NCI-H2196 treated with DMSO at 0.1 percent for 48 hours (cell line): ENCODE data around the gene TRAPPC14.

Experiments
- DNase-seq: peaks from one replicate; lab custom pipeline; 2025; ENCODE audit not compliant: unreplicated experiment; lab: John Stamatoyannopoulos, UW

The TRAPPC14 gene

GRCh38 chr7:100126931-100127865, 31.3 kb downstream of the TRAPPC14 start, which contains the start of gene MBLAC1:
TSS of gene MBLAC1 (plus strand) at chr7:100126967. CDS start at chr7:100127396, 429 bp downstream.
- peak; percentile 83 for DNase-seq

DNA sequence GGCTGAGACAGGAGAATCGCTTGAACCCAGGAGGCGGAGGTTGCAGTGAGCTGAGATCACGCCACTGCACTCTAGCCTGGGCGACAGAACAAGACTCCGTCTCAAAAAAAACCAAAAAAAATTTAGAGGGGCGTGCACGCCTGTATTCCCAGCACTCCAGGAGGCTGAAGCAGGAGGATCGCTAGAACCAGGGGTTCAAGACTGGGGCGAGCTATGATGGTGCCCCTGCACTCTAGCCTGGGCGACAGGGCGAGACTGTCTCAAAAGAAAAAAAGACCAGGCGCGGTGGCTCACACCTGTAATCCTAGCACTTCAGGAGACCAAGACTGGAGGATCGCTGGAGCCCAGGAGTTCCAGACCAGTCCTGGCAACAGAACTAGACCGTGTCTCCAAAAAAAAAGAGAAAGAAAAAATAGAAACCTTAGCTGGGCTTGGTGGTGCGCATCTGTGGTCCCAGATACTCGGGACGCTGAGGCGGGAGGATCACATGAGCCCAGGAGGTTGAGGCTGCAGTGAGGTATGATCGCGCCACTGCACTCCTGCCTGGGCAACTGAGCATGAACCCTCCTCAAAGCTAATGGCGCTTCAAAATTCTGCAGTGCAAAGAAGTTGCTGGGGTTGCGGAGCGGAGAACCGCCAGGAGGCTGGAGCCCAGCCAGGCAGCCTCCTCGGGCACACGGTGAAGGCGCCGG, 32.1 kb downstream of the TRAPPC14 start:
- no peak for DNase-seq

DNA sequence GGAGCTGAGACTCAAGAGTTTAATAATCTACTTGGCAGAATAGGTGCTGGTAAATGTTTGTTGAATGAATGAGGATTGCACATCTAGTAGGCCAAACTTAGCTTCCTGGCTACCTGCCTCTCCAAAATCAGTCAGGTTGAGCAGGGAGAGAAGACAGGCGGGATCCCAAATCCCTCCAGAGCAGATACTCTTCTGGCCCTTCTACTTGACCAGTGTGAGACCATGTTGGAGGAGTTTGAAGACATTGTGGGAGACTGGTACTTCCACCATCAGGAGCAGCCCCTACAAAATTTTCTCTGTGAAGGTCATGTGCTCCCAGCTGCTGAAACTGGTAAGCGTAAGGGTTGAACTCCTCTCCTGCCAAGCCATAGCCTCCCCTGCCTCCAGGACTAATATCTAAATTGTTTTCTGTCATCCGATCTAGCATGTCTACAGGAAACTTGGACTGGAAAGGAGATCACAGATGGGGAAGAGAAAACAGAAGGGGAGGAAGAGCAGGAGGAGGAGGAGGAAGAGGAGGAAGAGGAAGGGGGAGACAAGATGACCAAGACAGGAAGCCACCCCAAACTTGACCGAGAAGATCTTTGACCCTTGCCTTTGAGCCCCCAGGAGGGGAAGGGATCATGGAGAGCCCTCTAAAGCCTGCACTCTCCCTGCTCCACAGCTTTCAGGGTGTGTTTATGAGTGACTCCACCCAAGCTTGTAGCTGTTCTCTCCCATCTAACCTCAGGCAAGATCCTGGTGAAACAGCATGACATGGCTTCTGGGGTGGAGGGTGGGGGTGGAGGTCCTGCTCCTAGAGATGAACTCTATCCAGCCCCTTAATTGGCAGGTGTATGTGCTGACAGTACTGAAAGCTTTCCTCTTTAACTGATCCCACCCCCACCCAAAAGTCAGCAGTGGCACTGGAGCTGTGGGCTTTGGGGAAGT, 34.0 kb downstream of the TRAPPC14 start:
- DNase-seq = no peak

DNA sequence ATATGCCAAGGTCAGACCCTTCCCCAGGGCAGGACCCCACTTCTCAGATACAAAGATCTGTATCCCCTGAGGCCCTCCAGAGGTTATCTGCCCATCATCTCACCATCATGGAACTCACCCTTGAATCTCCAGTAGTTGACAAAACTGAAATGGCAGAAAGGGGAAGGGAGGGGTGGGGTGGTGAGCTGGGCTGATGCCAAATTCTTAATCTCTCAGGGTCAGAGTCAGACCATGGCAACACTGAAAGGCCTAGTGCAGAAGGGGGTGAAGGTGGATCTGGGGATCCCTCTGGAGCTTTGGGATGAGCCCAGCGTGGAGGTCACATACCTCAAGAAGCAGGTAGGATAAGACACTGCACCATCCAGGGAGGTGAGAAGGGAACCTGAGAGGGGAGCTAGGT, 36.0 kb downstream of the TRAPPC14 start:
- DNase-seq = no peak

DNA sequence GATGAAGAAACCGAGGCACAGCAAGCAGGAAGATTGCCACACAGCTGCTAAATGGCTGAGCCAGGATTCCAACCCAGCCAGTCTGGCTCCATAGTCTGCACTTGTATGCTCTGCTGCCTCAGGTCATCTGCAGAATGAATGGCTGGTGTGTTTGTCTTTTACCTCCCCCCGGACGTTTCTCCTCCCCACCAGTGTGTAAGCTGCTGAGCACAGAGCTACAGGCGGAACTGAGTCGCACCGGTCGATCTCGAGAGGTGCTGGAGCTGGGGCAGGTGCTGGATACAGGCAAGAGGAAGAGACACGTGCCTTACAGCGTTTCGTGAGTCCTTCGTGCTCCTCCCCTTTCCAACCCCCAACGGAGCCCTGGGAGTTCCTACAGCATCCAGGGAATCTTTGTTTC, 36.5 kb downstream of the TRAPPC14 start:
- DNase-seq = peak; percentile 98

- no peak for DNase-seq
Measured at GRCh38 chr7:100120733-100121036, 37.8 kb downstream of the TRAPPC14 start.

GRCh38 chr7:100119970-100120732, 38.4 kb downstream of the TRAPPC14 start:
- no peak for DNase-seq

DNA sequence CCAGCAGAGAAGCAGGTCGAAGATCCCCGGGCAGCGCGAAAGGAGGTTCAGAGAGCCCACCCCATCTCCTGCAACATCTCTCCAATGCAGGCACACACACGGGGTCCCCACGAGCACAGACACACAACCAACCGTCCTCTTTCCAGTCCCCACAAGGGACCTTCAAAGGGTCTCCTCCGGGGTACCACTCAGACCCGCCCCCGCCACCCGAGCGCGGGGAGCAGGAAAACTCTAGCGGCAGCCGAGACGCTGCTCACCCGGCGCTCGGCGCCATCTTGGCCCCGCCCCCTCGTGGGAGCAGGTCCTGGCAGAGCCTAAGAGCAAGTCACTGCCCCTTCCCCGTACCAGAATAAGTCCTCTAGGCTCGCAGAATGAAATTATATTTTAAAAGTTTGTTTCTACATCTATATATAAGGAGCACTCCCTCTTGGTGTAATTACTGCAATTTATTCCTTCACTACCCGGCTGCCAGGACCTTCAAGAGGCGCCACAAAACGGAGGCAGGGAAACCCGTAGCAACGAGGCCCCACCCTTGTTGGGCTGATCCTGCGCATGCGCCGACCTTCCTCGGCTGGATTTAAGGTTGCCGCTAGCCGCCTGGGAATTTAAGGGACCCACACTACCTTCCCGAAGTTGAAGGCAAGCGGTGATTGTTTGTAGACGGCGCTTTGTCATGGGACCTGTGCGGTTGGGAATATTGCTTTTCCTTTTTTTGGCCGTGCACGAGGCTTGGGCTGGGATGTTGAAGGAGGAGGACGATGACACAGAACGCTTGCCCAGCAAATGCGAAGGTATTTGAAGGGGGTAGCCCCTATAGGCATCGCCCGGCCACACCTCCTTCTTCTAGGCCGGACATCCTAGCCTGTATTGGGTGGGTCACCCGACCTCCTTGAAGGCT, 39.2 kb downstream of the TRAPPC14 start, which contains the start of the genes CNPY4 and TAF6:
CNPY4 (plus strand) TSS at position 563 of the 898 bp plus-strand sequence; CDS start at position 674, 111 bp downstream.
TAF6 (minus strand) TSS at position 287 of the 898 bp plus-strand sequence. CDS start 5,149 bp downstream, outside the sequence.
- DNase-seq = peak; percentile 89

GRCh38 chr7:100118388-100119071, 40.0 kb downstream of the TRAPPC14 start:
- DNase-seq = no peak

DNA sequence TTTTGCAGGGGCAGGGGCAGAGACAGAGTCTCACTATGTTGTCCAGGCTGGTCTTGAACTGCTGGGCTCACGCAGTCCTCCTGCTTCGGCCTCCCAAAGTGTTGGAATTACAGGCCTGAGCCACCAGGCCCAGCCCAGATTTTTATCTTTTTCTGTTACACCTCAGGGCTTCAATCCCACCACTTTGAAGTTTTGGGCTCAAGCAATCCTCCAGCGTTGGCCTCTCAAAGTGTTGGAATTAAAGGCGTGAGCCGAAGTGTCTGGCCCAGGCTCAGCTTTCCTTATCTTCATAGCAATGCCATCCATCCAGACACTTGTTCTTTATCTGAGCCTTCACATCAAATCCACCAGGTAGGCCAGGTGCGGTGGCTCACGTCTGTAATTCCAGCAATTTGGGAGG, 43.5 kb downstream of the TRAPPC14 start:
- DNase-seq = no peak

GRCh38 chr7:100111914-100112313, 46.6 kb downstream of the TRAPPC14 start:
- no peak for DNase-seq

DNA sequence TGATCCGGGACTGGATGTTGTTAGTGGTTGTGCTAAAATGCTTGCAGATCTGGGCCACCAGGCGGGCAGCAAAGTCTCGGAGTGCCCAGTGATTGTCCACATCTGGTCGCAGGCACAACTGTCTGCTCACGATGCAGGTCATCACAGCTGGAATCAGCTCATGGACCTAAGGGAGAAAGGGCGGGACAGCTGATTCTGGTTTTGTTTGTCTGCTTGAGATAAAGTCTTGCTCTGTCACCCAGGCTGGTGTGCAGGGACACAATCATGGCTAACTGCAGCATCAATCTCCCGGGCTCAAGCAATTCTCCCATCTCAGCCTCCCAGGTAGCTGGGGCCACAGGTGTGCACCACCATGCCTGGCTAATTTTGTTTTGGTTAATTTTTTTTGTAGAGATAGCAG, 47.4 kb downstream of the TRAPPC14 start:
- no peak for DNase-seq

- DNase-seq = no peak
Measured at GRCh38 chr7:100109521-100110163, 48.9 kb downstream of the TRAPPC14 start.

- no peak for DNase-seq
Measured at GRCh38 chr7:100107890-100108289, 50.6 kb downstream of the TRAPPC14 start.

- no peak for DNase-seq
Measured at GRCh38 chr7:100107125-100107737, 51.3 kb downstream of the TRAPPC14 start.

DNA sequence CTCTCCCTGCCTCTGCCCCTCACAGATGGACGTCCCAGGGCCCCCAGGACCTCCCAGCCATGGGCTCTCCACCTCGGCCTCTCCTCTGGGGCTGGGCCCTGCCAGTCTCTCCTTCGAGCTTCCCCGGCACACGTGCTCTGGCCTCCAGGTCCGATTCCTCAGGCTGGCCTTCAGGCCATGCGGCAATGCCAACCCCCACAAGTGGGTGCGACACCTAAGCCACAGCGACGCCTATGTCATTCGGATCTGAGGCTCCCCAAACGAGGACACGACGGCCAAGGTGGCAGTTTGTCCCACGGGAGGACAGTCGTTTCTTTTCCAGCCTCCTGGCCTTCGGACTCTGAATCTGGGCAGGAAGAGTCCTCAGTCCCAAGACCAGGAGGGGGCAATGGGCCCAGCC, 51.9 kb downstream of the TRAPPC14 start:
- no peak for DNase-seq

DNA sequence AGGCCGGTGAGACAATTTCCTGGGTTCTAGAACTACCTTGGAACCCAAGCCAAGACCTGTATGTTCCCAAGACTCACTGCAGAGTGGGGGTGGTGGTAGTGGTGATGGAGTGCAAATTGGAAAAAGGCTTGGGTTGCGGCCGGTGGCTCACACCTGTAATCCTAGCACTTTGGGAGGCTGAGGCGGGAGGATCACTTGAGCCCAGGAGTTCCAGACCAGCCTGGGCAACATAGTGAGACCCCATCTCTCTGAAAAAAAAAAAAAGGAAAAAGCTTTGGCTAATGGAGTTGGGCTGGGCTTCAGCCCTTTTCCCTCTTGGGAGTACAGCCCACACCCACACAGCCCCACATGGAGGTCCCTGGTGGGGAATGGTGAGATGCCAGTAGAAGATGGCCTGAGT, 53.0 kb downstream of the TRAPPC14 start:
- no peak for DNase-seq
